H9 (cell line): ENCODE measurements around the gene GALNS. TPM values are rescaled to one million over a fixed set of nuclear protein-coding genes. Genes with fewer than 3 reads are reported as not detected.

ENCODE experiments used
- DNase-seq: peaks from one replicate; pipeline ENCODE4 v3.0.0-alpha.2; 2017
- H2AFZ ChIP-seq: one replicate; pipeline ENCODE4 v1.6.1; 2013; ENCODE audit warnings: mild to moderate bottlenecking, low read length, control low read depth, moderate library complexity
- H2AK5ac ChIP-seq: 2 replicates; pipeline ENCODE4 v1.6.1; 2013; ENCODE audit warnings: low read length, control low read depth, mixed read lengths; ENCODE audit not compliant: insufficient read length
- H2BK120ac ChIP-seq: one replicate; pipeline ENCODE4 v1.6.1; 2013; ENCODE audit warnings: low read depth, mild to moderate bottlenecking, low read length, control low read depth, inconsistent platforms; ENCODE audit not compliant: poor library complexity, severe bottlenecking
- H2BK12ac ChIP-seq: 2 replicates; pipeline ENCODE4 v1.6.1; 2013; ENCODE audit warnings: low read length, control low read depth, mixed read lengths, low read depth; ENCODE audit not compliant: insufficient read length
- H2BK15ac ChIP-seq: 2 replicates; pipeline ENCODE4 v1.6.1; 2013; ENCODE audit warnings: low read depth, low read length, control low read depth
- H2BK20ac ChIP-seq: one replicate; pipeline ENCODE4 v1.6.1; 2013; ENCODE audit warnings: low read depth, mild to moderate bottlenecking, low read length, control low read depth, inconsistent platforms; ENCODE audit not compliant: poor library complexity, severe bottlenecking
- H2BK5ac ChIP-seq: 2 replicates; pipeline ENCODE4 v1.6.1; 2013; ENCODE audit warnings: low read length, control low read depth, mixed read lengths; ENCODE audit not compliant: insufficient read length
- H3K14ac ChIP-seq: 2 replicates; pipeline ENCODE4 v1.6.1; 2013; ENCODE audit warnings: low read length, control low read depth; ENCODE audit not compliant: insufficient read depth
- H3K18ac ChIP-seq: 2 replicates; pipeline ENCODE4 v1.6.1; 2013; ENCODE audit warnings: low read depth, mild to moderate bottlenecking, mixed read lengths, low read length, control low read depth; ENCODE audit not compliant: insufficient read length
- H3K23ac ChIP-seq: 2 replicates; pipeline ENCODE4 v1.6.1; 2013; ENCODE audit warnings: low read length, control low read depth, mixed read lengths, low read depth; ENCODE audit not compliant: insufficient read length
- H3K23me2 ChIP-seq: 2 replicates; pipeline ENCODE4 v1.6.1; 2013; ENCODE audit warnings: low read depth, mild to moderate bottlenecking, mixed read lengths, low read length, control low read depth; ENCODE audit not compliant: insufficient read length, poor library complexity, severe bottlenecking
- H3K27ac ChIP-seq: 2 replicates; pipeline ENCODE4 v1.5.1; 2013; ENCODE audit warnings: low read length, control low read depth, mixed read lengths, low read depth; ENCODE audit not compliant: insufficient read length
- H3K27me3 ChIP-seq: 2 replicates; pipeline ENCODE4 v1.6.1; 2013; ENCODE audit warnings: low read length, control low read depth, inconsistent platforms; ENCODE audit not compliant: insufficient read depth
- H3K4ac ChIP-seq: 2 replicates; pipeline ENCODE4 v1.6.1; 2013; ENCODE audit warnings: low read depth, mild to moderate bottlenecking, control low read depth, inconsistent platforms, low read length, moderate library complexity
- H3K4me1 ChIP-seq: 2 replicates; pipeline ENCODE4 v1.6.1; 2013; ENCODE audit warnings: low read length, control low read depth, inconsistent platforms; ENCODE audit not compliant: insufficient read depth
- H3K4me2 ChIP-seq: 2 replicates; pipeline ENCODE4 v1.6.1; 2013; ENCODE audit warnings: low read length, control low read depth, mixed read lengths; ENCODE audit not compliant: insufficient read length, insufficient read depth
- H3K56ac ChIP-seq: 2 replicates; pipeline ENCODE4 v1.6.1; 2013; ENCODE audit warnings: low read depth, mild to moderate bottlenecking, mixed read lengths, low read length, control low read depth; ENCODE audit not compliant: insufficient read length
- H3K79me1 ChIP-seq: 2 replicates; pipeline ENCODE4 v1.6.1; 2013; ENCODE audit warnings: low read depth, mild to moderate bottlenecking, moderate library complexity, low read length, control low read depth, inconsistent platforms; ENCODE audit not compliant: insufficient read depth, poor library complexity, severe bottlenecking
- H3K79me2 ChIP-seq: 2 replicates; pipeline ENCODE4 v1.6.1; 2013; ENCODE audit warnings: low read length, control low read depth, inconsistent platforms; ENCODE audit not compliant: insufficient read depth
- H3K9ac ChIP-seq: 2 replicates; pipeline ENCODE4 v1.6.1; 2013; ENCODE audit warnings: low read length, control low read depth, mixed read lengths; ENCODE audit not compliant: insufficient read length; ENCODE audit errors: extremely low read depth
- H3K9me3 ChIP-seq: one replicate; pipeline ENCODE4 v1.6.1; 2013; ENCODE audit warnings: low read depth, low read length, inconsistent platforms; ENCODE audit not compliant: control insufficient read depth
- H3T11ph ChIP-seq: one replicate; pipeline ENCODE4 v1.6.1; 2013; ENCODE audit warnings: mild to moderate bottlenecking, low read length, control low read depth, inconsistent platforms
- H4K20me1 ChIP-seq: one replicate; pipeline ENCODE4 v1.6.1; 2013; ENCODE audit not compliant: control insufficient read depth, insufficient read length, insufficient read depth
- H4K5ac ChIP-seq: 2 replicates; pipeline ENCODE4 v1.6.1; 2013; ENCODE audit warnings: low read depth, mild to moderate bottlenecking, mixed read lengths, low read length, control low read depth; ENCODE audit not compliant: insufficient read length
- H4K8ac ChIP-seq: replicated peaks from 2 replicates; pipeline ENCODE4 v1.6.1; 2013; ENCODE audit warnings: low read length, control low read depth, mixed read lengths, low read depth; ENCODE audit not compliant: insufficient read length
- H4K91ac ChIP-seq: 2 replicates; pipeline ENCODE4 v1.6.1; 2013; ENCODE audit warnings: low read depth, mild to moderate bottlenecking, moderate library complexity, mixed read lengths, low read length, control low read depth; ENCODE audit not compliant: insufficient read length
- H3K27ac Mint-ChIP-seq, 3 experiments: 2 replicates in 2 of 3; 3 replicates in 1 of 3; pipeline ENCODE4 v1.8.0; 2020 to 2021; ENCODE audit warnings: mixed read lengths in 3 of 3, mild to moderate bottlenecking in 1 of 3, moderate library complexity in 1 of 3
- H3K27me3 Mint-ChIP-seq: 2 replicates; pipeline ENCODE4 v1.8.0; 2021; ENCODE audit warnings: low read depth, mild to moderate bottlenecking, moderate library complexity, mixed read lengths
- H3K36me3 Mint-ChIP-seq, 3 experiments: 2 replicates in 2 of 3; 3 replicates in 1 of 3; pipeline ENCODE4 v1.8.0; 2020 to 2021; ENCODE audit warnings: low read depth in 3 of 3, mixed read lengths in 3 of 3; ENCODE audit not compliant: insufficient read depth in 1 of 3
- H3K4me1 Mint-ChIP-seq, 2 experiments: 2 replicates each; pipeline ENCODE4 v1.8.0; 2020; ENCODE audit warnings: mixed read lengths in 2 of 2
- H3K4me3 Mint-ChIP-seq, 2 experiments: 2 replicates in 1 of 2; 3 replicates in 1 of 2; pipeline ENCODE4 v1.8.0; 2020 to 2021; ENCODE audit warnings: mild to moderate bottlenecking in 2 of 2, mixed read lengths in 2 of 2, moderate library complexity in 1 of 2
- H3K9me3 Mint-ChIP-seq, 2 experiments: 2 replicates in 1 of 2; 3 replicates in 1 of 2; pipeline ENCODE4 v1.8.0; 2020; ENCODE audit warnings: mild to moderate bottlenecking in 2 of 2, mixed read lengths in 2 of 2, moderate library complexity in 1 of 2
- WGBS: extraction: QIAGEN DNeasy Blood & Tissue Kit; methylation state at CpG from one replicate; pipeline ENCODE4 v1.1.7; 2013; ENCODE audit warnings: missing lambda C conversion rate, low lambda C conversion rate, mixed read lengths; ENCODE audit not compliant: insufficient read length; ENCODE audit errors: extremely low coverage; 5-methylcytosine and 5-hydroxymethylcytosine counted together
- total RNA-seq: library from RNA; stranded (reverse); gene quantifications from 2 replicates; pipeline ENCODE4 v1.2.1, GENCODE V29; 2021
- TF ChIP-seq, protein P1 (sequence below): fragments of 200-600 bp; sonication (generic); conservative IDR thresholded peaks from 3 replicates; pipeline ENCODE4 v1.8.0; 2021; ENCODE audit warnings: antibody characterized with exemption, mild to moderate bottlenecking

The GALNS gene
- total RNA-seq, 1 experiment from 2014 or later: 20.3 TPM

DNA sequence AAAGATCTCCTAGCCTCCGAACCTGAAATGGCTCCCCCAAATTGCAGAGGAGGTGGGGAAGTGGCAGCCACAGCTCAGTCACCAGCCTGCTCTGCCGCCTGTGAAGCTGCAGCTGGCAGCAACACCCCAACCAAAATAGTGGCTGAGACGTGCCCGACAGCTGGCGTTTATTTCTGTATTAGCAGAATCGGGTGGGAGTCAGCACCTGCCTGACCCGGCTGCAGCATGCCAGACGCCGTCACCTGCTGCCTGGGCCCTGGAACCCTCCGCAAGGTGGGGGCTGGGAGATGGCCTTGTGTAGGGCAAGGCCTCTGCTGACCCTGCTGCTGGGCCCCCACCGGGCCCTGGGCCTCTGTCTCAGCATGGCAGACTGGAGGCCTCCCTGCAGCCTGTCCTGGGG is 27.2 kb upstream of the GALNS start:
- Histone ChIP-seq H3K79me2 (no peaks in the 10 kb centered on the region), H3K4me2 (no peak overlapping the region), H2BK12ac (no peak overlapping the region), H3K4ac (no peak overlapping the region), H3K18ac (no peak overlapping the region), H4K91ac (no peak overlapping the region), H4K8ac (no peak overlapping the region), H3K27ac (no peak overlapping the region), H3K4me1 (no peaks in the 10 kb centered on the region), H2BK5ac (no peak overlapping the region), H3K23ac (no peak overlapping the region), H3K79me1 (no peaks in the 10 kb centered on the region), H3T11ph (no peak overlapping the region), H2BK120ac (no peak overlapping the region), H4K5ac (no peak overlapping the region), H2BK20ac (no peak overlapping the region), H3K9me3 (no peaks in the 10 kb centered on the region), H3K9ac (no peak overlapping the region), H3K27me3 (no peaks in the 10 kb centered on the region), H3K56ac (no peak overlapping the region), H4K20me1 (no peaks in the 10 kb centered on the region), H3K14ac (no peak overlapping the region), H2BK15ac (no peak overlapping the region), H2AK5ac (no peak overlapping the region), H3K23me2 (no peaks in the 10 kb centered on the region), H2AFZ (no peak overlapping the region)
- no peak overlapping the region for H3K27ac Mint-ChIP-seq
- no CpG with 5 or more reads among the region's 11 CpGs for WGBS
- H3K36me3 Mint-ChIP-seq: no peaks in the 10 kb centered on the region
- H3K4me1 Mint-ChIP-seq: peaks cover 0 to 11% of the 10 kb centered on the region in 2 experiments; a peak in 1 of 4 replicates
- no peak for DNase-seq
- no peak overlapping the region for H3K4me3 Mint-ChIP-seq
- peaks cover 4% of the 10 kb centered on the region for H3K27me3 Mint-ChIP-seq
- H3K9me3 Mint-ChIP-seq: no peaks in the 10 kb centered on the region
- TF ChIP-seq, protein P1, sequence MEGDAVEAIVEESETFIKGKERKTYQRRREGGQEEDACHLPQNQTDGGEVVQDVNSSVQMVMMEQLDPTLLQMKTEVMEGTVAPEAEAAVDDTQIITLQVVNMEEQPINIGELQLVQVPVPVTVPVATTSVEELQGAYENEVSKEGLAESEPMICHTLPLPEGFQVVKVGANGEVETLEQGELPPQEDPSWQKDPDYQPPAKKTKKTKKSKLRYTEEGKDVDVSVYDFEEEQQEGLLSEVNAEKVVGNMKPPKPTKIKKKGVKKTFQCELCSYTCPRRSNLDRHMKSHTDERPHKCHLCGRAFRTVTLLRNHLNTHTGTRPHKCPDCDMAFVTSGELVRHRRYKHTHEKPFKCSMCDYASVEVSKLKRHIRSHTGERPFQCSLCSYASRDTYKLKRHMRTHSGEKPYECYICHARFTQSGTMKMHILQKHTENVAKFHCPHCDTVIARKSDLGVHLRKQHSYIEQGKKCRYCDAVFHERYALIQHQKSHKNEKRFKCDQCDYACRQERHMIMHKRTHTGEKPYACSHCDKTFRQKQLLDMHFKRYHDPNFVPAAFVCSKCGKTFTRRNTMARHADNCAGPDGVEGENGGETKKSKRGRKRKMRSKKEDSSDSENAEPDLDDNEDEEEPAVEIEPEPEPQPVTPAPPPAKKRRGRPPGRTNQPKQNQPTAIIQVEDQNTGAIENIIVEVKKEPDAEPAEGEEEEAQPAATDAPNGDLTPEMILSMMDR: no peak
